Stomach smooth muscle (tissue), 2 donors: ENCODE results near the gene TMEM145.

ENCODE experiments used
- H3K27ac ChIP-seq: one replicate; pipeline ENCODE4 v1.7.0; 2013; ENCODE audit warnings: mild to moderate bottlenecking, low read length, inconsistent platforms
- H3K27me3 ChIP-seq, 2 donors: one replicate each; pipeline ENCODE4 v1.7.0; 2013; ENCODE audit warnings: low read length in 2 of 2; ENCODE audit not compliant: insufficient read depth in 2 of 2, control insufficient read depth in 1 of 2
- H3K36me3 ChIP-seq, 2 donors: one replicate each; pipeline ENCODE4 v1.7.0; 2013; ENCODE audit warnings: low read length in 2 of 2; ENCODE audit not compliant: control insufficient read depth in 2 of 2, insufficient read depth in 2 of 2
- H3K4me1 ChIP-seq: one replicate; pipeline ENCODE4 v1.7.0; 2013; ENCODE audit warnings: low read length; ENCODE audit not compliant: control insufficient read depth, insufficient read depth
- H3K4me3 ChIP-seq, 2 donors: one replicate each; pipeline ENCODE4 v1.7.0; 2013; ENCODE audit warnings: low read length in 2 of 2
- H3K9ac ChIP-seq, 2 donors: one replicate each; pipeline ENCODE4 v1.7.0; 2013; ENCODE audit warnings: low read length in 2 of 2, mild to moderate bottlenecking in 1 of 2
- H3K9me3 ChIP-seq, 2 donors: one replicate each; pipeline ENCODE4 v1.7.0; 2013; ENCODE audit warnings: low read length in 2 of 2; ENCODE audit not compliant: control insufficient read depth in 2 of 2
- donor health status: healthy.
- donor health status: Pancreatic carcinoma.

The TMEM145 gene

GRCh38 chr19:42352301-42353259, 39.5 kb downstream of the TMEM145 start:
- H3K4me3 ChIP-seq, result no peak overlapping the region
- peaks cover 16 to 29% of the 10 kb centered on the region in 2 donors for H3K36me3 ChIP-seq
- no peaks in the 10 kb centered on the region for H3K4me1 ChIP-seq
- no peaks in the 10 kb centered on the region for H3K27me3 ChIP-seq
- H3K9ac ChIP-seq, result no peak overlapping the region
- H3K27ac ChIP-seq, result no peak overlapping the region
- no peaks in the 10 kb centered on the region for H3K9me3 ChIP-seq

GRCh38 chr19:42353341-42354015, 40.4 kb downstream of the TMEM145 start:
- H3K36me3 ChIP-seq, result peaks cover 15 to 25% of the 10 kb centered on the region in 2 donors
- no peaks in the 10 kb centered on the region for H3K4me1 ChIP-seq
- no peak overlapping the region for H3K27ac ChIP-seq
- no peak overlapping the region for H3K4me3 ChIP-seq
- no peaks in the 10 kb centered on the region for H3K27me3 ChIP-seq
- H3K9ac ChIP-seq, result no peak overlapping the region
- no peaks in the 10 kb centered on the region for H3K9me3 ChIP-seq

GRCh38 chr19:42355896-42356295, 42.8 kb downstream of the TMEM145 start:
- H3K27me3 ChIP-seq, result no peaks in the 10 kb centered on the region
- H3K4me3 ChIP-seq, result no peak overlapping the region
- H3K9ac ChIP-seq, result no peak overlapping the region
- no peak overlapping the region for H3K27ac ChIP-seq
- no peaks in the 10 kb centered on the region for H3K9me3 ChIP-seq
- H3K36me3 ChIP-seq, result peaks cover 15 to 24% of the 10 kb centered on the region in 2 donors
- no peaks in the 10 kb centered on the region for H3K4me1 ChIP-seq

GRCh38 chr19:42356686-42357085, 43.6 kb downstream of the TMEM145 start:
- H3K4me1 ChIP-seq, result no peaks in the 10 kb centered on the region
- no peak overlapping the region for H3K27ac ChIP-seq
- H3K9ac ChIP-seq, result no peak overlapping the region
- no peaks in the 10 kb centered on the region for H3K27me3 ChIP-seq
- no peaks in the 10 kb centered on the region for H3K9me3 ChIP-seq
- no peak overlapping the region for H3K4me3 ChIP-seq
- H3K36me3 ChIP-seq, result peaks cover 15 to 21% of the 10 kb centered on the region in 2 donors

GRCh38 chr19:42357290-42357689, 44.2 kb downstream of the TMEM145 start:
- no peak overlapping the region for H3K27ac ChIP-seq
- H3K27me3 ChIP-seq, result no peaks in the 10 kb centered on the region
- no peaks in the 10 kb centered on the region for H3K4me1 ChIP-seq
- H3K9me3 ChIP-seq, result no peaks in the 10 kb centered on the region
- no peak overlapping the region for H3K4me3 ChIP-seq
- no peak overlapping the region for H3K9ac ChIP-seq
- H3K36me3 ChIP-seq, result peaks cover 15 to 20% of the 10 kb centered on the region in 2 donors

GRCh38 chr19:42360787-42361544, 47.9 kb downstream of the TMEM145 start:
- Histone ChIP-seq H3K36me3 (peaks cover 23 to 26% of the 10 kb centered on the region in 2 donors), H3K27me3 (no peaks in the 10 kb centered on the region), H3K4me1 (peaks cover 5% of the 10 kb centered on the region), H3K9me3 (peaks cover 0 to 5% of the 10 kb centered on the region in 2 donors), H3K9ac (no peak overlapping the region), H3K4me3 (no peak overlapping the region), H3K27ac (no peak overlapping the region)

GRCh38 chr19:42361545-42361910, 48.4 kb downstream of the TMEM145 start:
- no peak overlapping the region for H3K4me3 ChIP-seq
- peaks cover 0 to 5% of the 10 kb centered on the region in 2 donors for H3K9me3 ChIP-seq
- no peaks in the 10 kb centered on the region for H3K27me3 ChIP-seq
- H3K27ac ChIP-seq, result no peak overlapping the region
- peaks cover 5% of the 10 kb centered on the region for H3K4me1 ChIP-seq
- H3K9ac ChIP-seq, result no peak overlapping the region
- peaks cover 22 to 23% of the 10 kb centered on the region in 2 donors for H3K36me3 ChIP-seq

GRCh38 chr19:42362342-42362741, 49.2 kb downstream of the TMEM145 start:
- Histone ChIP-seq H3K36me3 (peaks cover 21% of the 10 kb centered on the region in 2 donors), H3K4me3 (no peak overlapping the region), H3K27ac (no peak overlapping the region), H3K9ac (no peak overlapping the region), H3K4me1 (peaks cover 5% of the 10 kb centered on the region), H3K27me3 (no peaks in the 10 kb centered on the region), H3K9me3 (peaks cover 0 to 5% of the 10 kb centered on the region in 2 donors)

- no peak overlapping the region for H3K27ac ChIP-seq
- H3K36me3 ChIP-seq, result peaks cover 15 to 20% of the 10 kb centered on the region in 2 donors
- no peak overlapping the region for H3K4me3 ChIP-seq
- H3K4me1 ChIP-seq, result peaks cover 5% of the 10 kb centered on the region
- H3K27me3 ChIP-seq, result no peaks in the 10 kb centered on the region
- peaks cover 0 to 5% of the 10 kb centered on the region in 2 donors for H3K9me3 ChIP-seq
- no peak overlapping the region for H3K9ac ChIP-seq
These were observed 49.9 kb downstream of the TMEM145 start for GRCh38 chr19:42362891-42363440.

- H3K9ac ChIP-seq, result no peak overlapping the region
- H3K27ac ChIP-seq, result no peak overlapping the region
- peaks cover 0 to 5% of the 10 kb centered on the region in 2 donors for H3K9me3 ChIP-seq
- H3K4me1 ChIP-seq, result peaks cover 5% of the 10 kb centered on the region
- H3K4me3 ChIP-seq, result no peak overlapping the region
- H3K27me3 ChIP-seq, result no peaks in the 10 kb centered on the region
- H3K36me3 ChIP-seq, result peaks cover 15 to 21% of the 10 kb centered on the region in 2 donors
These were observed 50.7 kb downstream of the TMEM145 start for GRCh38 chr19:42363614-42364346.
